Breast epithelium (tissue), 3 donors: Measurements from ENCODE around the gene RAPGEF4.

Experiments used
- POLR2A ChIP-seq: fragments of 450-650 bp; IDR thresholded peaks from one replicate; pipeline ENCODE4 v1.6.1; 2016; ENCODE audit warnings: antibody characterized with exemption, mild to moderate bottlenecking, moderate library complexity
- TF ChIP-seq, protein P1 (sequence below), 3 donors: fragments of 450-650 bp; IDR thresholded peaks; one replicate each; pipeline ENCODE4 v1.5.1; 2016 to 2017; ENCODE audit warnings: antibody characterized with exemption in 3 of 3, mild to moderate bottlenecking in 3 of 3, moderate library complexity in 3 of 3

DNA sequence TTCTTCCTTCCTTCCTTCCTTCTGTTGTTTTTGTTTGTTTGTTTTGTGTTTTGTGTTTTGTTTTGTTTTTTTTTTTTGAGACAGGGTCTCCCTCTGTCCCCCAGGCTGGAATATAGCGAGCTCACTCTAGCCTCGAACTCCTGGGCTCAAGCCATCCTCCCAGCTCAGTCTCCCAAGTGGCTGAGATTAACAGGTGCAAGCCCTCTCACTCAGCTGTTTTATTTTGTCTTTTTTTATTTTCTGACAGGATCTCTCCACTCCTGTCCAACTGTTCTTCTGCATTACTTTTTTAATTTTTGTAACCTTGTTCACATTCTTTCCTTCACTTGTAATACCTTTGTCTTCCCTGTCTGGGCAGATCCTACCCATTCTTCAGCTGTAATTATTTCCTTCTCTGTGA, 363.6 kb downstream of the RAPGEF4 start:
- no peak for TF ChIP-seq POLR2A
- TF ChIP-seq, protein P1, sequence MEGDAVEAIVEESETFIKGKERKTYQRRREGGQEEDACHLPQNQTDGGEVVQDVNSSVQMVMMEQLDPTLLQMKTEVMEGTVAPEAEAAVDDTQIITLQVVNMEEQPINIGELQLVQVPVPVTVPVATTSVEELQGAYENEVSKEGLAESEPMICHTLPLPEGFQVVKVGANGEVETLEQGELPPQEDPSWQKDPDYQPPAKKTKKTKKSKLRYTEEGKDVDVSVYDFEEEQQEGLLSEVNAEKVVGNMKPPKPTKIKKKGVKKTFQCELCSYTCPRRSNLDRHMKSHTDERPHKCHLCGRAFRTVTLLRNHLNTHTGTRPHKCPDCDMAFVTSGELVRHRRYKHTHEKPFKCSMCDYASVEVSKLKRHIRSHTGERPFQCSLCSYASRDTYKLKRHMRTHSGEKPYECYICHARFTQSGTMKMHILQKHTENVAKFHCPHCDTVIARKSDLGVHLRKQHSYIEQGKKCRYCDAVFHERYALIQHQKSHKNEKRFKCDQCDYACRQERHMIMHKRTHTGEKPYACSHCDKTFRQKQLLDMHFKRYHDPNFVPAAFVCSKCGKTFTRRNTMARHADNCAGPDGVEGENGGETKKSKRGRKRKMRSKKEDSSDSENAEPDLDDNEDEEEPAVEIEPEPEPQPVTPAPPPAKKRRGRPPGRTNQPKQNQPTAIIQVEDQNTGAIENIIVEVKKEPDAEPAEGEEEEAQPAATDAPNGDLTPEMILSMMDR (IDR thresholded peaks at IDR 0.05) = no peak
